Measurements from ENCODE around the gene AHRR.
"Not testable (repeated sequence)": the region's sequence is repeated elsewhere in the genome, so short reads cannot be mapped to it uniquely, and the experiment has no call there.

AHRR gene

GRCh38 chr5:485113-485945, 163.8 kb downstream of the AHRR start:
- no peak for DNase-seq (ENCODE audit: low read depth in 1 of 2, low spot score in 1 of 2)

GRCh38 chr5:485946-486491, 164.5 kb downstream of the AHRR start:
- no peak for DNase-seq (ENCODE audit: low read depth in 1 of 2, low spot score in 1 of 2)

- not testable (repeated sequence) for DNase-seq (ENCODE audit: low read depth in 1 of 2, low spot score in 1 of 2)
Observed at GRCh38 chr5:486597-486996, 165.1 kb downstream of the AHRR start.

Measured in activated CD4-positive, alpha-beta T cell treated with anti-CD3 and anti-CD28 coated beads, Interleukin-2, amount 50 U/mL, for 24 hours (primary cell).